GM21367 (cell line): ENCODE measurements around the gene MFSD1.
"Not testable (repeated sequence)": the region's sequence is repeated elsewhere in the genome, so short reads cannot be mapped to it uniquely, and the experiment has no call there.

Experiments
- ATAC-seq: cut with Tn5 transposase; IDR thresholded peaks from one replicate; pipeline ENCODE4 v1.9.1; 2021; ENCODE audit not compliant: unreplicated experiment

MFSD1 gene

GRCh38 chr3:158775426-158776410 is 26.1 kb upstream of the MFSD1 start:
- ATAC-seq: no peak

- no peak for ATAC-seq
Observed at GRCh38 chr3:158776531-158776930, 25.3 kb upstream of the MFSD1 start.

GRCh38 chr3:158777161-158777873 is 24.5 kb upstream of the MFSD1 start:
- no peak for ATAC-seq

- no peak for ATAC-seq
Observed at GRCh38 chr3:158780766-158781165, 21.1 kb upstream of the MFSD1 start.

- ATAC-seq: no peak
Observed at GRCh38 chr3:158781191-158781590, 20.7 kb upstream of the MFSD1 start.

GRCh38 chr3:158781849-158782248 is 20.0 kb upstream of the MFSD1 start:
- no peak for ATAC-seq

- ATAC-seq: no peak
Observed at GRCh38 chr3:158782283-158782989, 19.4 kb upstream of the MFSD1 start.

- ATAC-seq: no peak
Observed at GRCh38 chr3:158783051-158783450, 18.8 kb upstream of the MFSD1 start.

GRCh38 chr3:158785972-158786371 is 15.9 kb upstream of the MFSD1 start:
- ATAC-seq: no peak

- ATAC-seq: no peak
Observed at GRCh38 chr3:158788446-158788845, 13.4 kb upstream of the MFSD1 start.

GRCh38 chr3:158789592-158789991 is 12.3 kb upstream of the MFSD1 start:
- ATAC-seq: no peak

- ATAC-seq: peak; percentile 66
Observed at GRCh38 chr3:158790901-158791589, 10.8 kb upstream of the MFSD1 start.

GRCh38 chr3:158791590-158791920 is 10.3 kb upstream of the MFSD1 start:
- ATAC-seq: not testable (repeated sequence)

- no peak for ATAC-seq
Observed at GRCh38 chr3:158792709-158793108, 9.1 kb upstream of the MFSD1 start.

GRCh38 chr3:158794206-158794605 is 7.6 kb upstream of the MFSD1 start:
- no peak for ATAC-seq

- ATAC-seq: peak; percentile 65
Observed at GRCh38 chr3:158794936-158795518, 6.8 kb upstream of the MFSD1 start.

GRCh38 chr3:158801201-158801600 is 653 bp upstream of the MFSD1 start:
- no peak for ATAC-seq

GRCh38 chr3:158802409-158803268 is 785 bp downstream of the MFSD1 start:
- peak; percentile 28 for ATAC-seq

GRCh38 chr3:158804441-158804840 is 2.6 kb downstream of the MFSD1 start:
- ATAC-seq: no peak

- no peak for ATAC-seq
Observed at GRCh38 chr3:158808697-158809096, 6.8 kb downstream of the MFSD1 start.
